NT2/D1 (cell line): ENCODE results near the gene RNU6-1.

ENCODE experiments used
- YY1 ChIP-seq: IDR thresholded peaks from 2 replicates; pipeline ENCODE4 v1.6.1; 2011; ENCODE audit not compliant: insufficient read length, insufficient read depth
- ZNF274 ChIP-seq: IDR thresholded peaks from 2 replicates; pipeline ENCODE4 v1.6.1; 2011; ENCODE audit warnings: mild to moderate bottlenecking, low read depth, low read length

DNA sequence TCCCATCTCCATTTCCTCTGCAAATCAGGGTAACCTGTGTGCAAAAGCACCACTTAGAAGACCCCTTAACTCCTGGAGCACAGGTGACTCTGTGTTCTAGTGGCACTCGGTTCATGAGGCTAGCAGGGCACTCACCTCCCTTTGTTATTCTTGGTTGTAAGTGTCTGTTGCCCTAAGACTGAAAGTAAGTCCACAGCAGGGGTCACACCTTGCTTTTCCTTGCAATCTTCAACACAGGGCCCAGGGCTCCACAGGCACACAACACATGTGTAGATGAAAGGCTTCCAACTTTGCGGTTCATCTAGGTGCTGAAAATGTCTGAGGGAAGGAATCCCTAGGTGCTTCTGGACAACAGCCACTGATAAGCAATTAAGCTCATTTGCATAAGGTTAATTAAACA, 2.9 kb downstream of the RNU6-1 start:
- no peak for TF ChIP-seq ZNF274
- no peak for TF ChIP-seq YY1
